Measurements from ENCODE around the gene ANKH.

- no peak for TF ChIP-seq CTCF (conservative IDR thresholded peaks at IDR 0.05; ENCODE audit: low read length)
- TF ChIP-seq EZH2phosphoT487 (IDR thresholded peaks at IDR 0.05; ENCODE audit: borderline replicate concordance) = no peak
Observed at GRCh38 chr5:14913096-14913495, 41.5 kb upstream of the ANKH start.
